Islet of Langerhans (tissue), 1 donor: Measurements from ENCODE around the gene RANBP3L.
"Not testable (repeated sequence)": the region's sequence is repeated elsewhere in the genome, so short reads cannot be mapped to it uniquely, and the experiment has no call there.

ENCODE experiments used
- FAIRE-seq: peaks from one replicate; lab custom pipeline; 2011; peaks lifted over from hg19 to GRCh38; lab: Jason Lieb, UNC

The RANBP3L gene

GRCh38 chr5:36206913-36207312 is 94.8 kb downstream of the RANBP3L start:
- FAIRE-seq, result no peak

- FAIRE-seq, result no peak
Observed at GRCh38 chr5:36205329-36205728, 96.4 kb downstream of the RANBP3L start.

GRCh38 chr5:36202521-36202961 is 99.2 kb downstream of the RANBP3L start:
- FAIRE-seq, result no peak

GRCh38 chr5:36200513-36200912 is 101.2 kb downstream of the RANBP3L start:
- no peak for FAIRE-seq

- no peak for FAIRE-seq
Observed at GRCh38 chr5:36199620-36200019, 102.1 kb downstream of the RANBP3L start.

GRCh38 chr5:36198783-36199182 is 102.9 kb downstream of the RANBP3L start:
- FAIRE-seq, result not testable (repeated sequence)
